ENCODE measurements around the gene ATXN10.

DNA sequence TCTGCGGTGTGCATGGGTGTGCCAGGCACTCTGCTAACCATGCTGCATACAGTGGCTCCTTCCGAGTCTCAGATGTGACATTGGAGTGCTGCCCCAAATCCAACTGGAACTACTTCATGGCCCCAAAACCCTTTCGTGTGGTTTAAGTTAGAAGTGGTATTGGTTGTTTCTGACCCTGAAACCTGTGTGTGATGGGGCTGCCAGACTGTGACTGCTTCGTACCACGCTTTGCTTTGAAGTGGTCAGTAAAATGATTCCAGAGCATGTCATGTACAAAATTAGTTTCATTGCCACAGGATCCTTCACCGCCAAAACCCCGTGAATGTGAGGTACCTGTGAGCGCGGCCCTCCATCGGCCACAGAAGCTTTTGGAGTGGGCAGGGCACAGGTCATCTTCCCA lies 163.2 kb downstream of the ATXN10 start:
- no peak for TF ChIP-seq POLR2A (IDR thresholded peaks at IDR 0.05; ENCODE audit: borderline replicate concordance, extremely low read depth, insufficient read depth, insufficient read length)
- TF ChIP-seq, protein P1, sequence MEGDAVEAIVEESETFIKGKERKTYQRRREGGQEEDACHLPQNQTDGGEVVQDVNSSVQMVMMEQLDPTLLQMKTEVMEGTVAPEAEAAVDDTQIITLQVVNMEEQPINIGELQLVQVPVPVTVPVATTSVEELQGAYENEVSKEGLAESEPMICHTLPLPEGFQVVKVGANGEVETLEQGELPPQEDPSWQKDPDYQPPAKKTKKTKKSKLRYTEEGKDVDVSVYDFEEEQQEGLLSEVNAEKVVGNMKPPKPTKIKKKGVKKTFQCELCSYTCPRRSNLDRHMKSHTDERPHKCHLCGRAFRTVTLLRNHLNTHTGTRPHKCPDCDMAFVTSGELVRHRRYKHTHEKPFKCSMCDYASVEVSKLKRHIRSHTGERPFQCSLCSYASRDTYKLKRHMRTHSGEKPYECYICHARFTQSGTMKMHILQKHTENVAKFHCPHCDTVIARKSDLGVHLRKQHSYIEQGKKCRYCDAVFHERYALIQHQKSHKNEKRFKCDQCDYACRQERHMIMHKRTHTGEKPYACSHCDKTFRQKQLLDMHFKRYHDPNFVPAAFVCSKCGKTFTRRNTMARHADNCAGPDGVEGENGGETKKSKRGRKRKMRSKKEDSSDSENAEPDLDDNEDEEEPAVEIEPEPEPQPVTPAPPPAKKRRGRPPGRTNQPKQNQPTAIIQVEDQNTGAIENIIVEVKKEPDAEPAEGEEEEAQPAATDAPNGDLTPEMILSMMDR (IDR thresholded peaks at IDR 0.05 in 2 of 3, conservative IDR thresholded peaks at IDR 0.05 in 1 of 3; ENCODE audit: borderline replicate concordance in 1 of 3, insufficient read depth in 1 of 3, low read depth in 2 of 3, low read length in 2 of 3), result no peak
- TF ChIP-seq SRF (IDR thresholded peaks at IDR 0.05; ENCODE audit: low read depth), result no peak
